Stimulated activated CD4-positive, alpha-beta T cell treated with anti-CD3 and anti-CD28 coated beads, Interleukin-15, amount 100 ng/mL, for 24 hours (primary cell): ENCODE data around the gene ZNF524.
A peak's percentile ranks its signal among the peaks of the same experiment; 100 is the strongest.

Experiments
- DNase-seq: peaks from one replicate; pipeline ENCODE4 v3.0.0-alpha.2; 2020

The ZNF524 gene

DNA sequence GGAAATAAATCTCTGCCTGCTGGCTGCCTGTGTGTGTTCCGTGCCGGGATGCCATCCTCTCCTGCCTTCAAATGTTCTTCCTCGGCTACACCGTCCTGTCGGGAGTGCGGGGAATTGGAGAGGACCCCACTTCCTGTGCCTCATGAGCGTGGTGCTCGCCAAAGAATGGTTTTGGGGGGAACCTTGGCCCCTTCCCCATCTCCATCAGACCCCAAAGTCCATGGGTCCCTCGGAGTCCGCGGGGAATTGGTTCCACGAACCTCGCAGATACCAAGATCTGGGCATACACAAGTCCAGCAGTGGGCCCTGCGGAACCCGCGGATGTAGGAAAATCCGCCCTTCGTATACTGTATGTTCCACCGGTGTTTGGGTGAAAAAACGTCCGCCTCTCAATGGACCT is 3.0 kb downstream of the ZNF524 start:
- no peak for DNase-seq

GRCh38 chr19:55603581-55604292 is 3.6 kb downstream of the ZNF524 start:
- no peak for DNase-seq

- DNase-seq: peak; percentile 100
Observed at GRCh38 chr19:55605207-55605636, 5.1 kb downstream of the ZNF524 start.

DNA sequence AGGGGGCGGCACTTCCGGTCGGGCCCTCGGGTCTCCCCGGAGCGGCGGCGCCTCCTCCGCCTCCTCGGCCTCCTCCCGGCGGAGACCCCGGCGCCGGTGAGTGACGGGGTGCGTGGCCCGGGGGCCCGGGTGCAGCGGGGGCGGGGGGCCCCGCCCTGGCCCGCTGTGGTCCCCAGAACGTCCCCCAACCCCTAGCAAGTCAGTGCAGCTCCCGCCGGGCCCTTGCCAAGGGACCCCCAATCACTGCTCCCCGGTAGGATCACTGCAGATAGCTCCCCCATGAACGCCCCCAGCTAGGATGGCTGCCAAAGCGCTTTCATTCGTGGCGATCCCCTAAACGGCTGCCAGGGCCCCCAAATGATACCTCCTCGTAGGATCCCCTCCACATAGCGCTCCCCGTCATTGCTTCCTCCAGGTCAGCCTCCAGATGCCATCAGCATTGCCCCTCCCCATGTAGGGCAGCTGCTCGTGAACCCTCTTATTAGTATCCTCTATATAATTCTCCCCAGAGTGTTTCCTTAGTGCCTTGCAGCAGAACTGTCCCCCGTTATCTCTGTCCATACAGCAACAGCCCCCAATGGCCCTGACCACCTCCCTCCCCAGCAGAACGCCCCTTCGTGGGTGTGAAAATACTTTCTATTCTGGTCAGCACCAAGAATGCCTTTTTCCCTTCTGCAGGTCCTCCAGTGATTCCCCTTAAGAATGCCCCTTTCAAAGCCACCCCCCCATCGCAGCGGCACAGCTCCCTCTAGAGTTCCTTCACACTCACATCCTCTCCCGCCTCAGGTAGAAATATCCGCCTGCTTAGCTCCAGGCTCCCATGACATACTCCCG is 5.8 kb downstream of the ZNF524 start, which contains the start of gene ZNF865:
Gene ZNF865, plus strand, starts transcription at position 11 of the 834 bp plus-strand sequence. CDS start 7,972 bp downstream, outside the sequence.
- DNase-seq: peak; percentile 81

DNA sequence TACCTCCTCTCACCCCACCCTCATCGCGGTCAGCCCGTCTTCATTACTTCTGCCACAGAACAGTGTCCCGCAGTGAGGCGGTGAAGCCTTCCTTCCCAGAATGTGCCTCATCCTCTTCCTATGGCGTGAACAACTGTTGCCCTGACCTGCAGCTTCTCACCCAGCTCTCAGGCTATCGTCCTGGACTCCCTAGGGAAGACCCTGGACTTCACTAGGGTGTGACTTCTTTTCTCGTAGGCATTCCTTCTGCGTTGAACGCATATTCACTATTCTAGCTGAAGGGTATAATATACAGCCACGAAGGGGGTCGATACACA is 6.3 kb downstream of the ZNF524 start:
- DNase-seq: no peak

- no peak for DNase-seq
Observed at GRCh38 chr19:55606817-55607216, 6.7 kb downstream of the ZNF524 start.

- no peak for DNase-seq
Observed at GRCh38 chr19:55609326-55609725, 9.2 kb downstream of the ZNF524 start.

DNA sequence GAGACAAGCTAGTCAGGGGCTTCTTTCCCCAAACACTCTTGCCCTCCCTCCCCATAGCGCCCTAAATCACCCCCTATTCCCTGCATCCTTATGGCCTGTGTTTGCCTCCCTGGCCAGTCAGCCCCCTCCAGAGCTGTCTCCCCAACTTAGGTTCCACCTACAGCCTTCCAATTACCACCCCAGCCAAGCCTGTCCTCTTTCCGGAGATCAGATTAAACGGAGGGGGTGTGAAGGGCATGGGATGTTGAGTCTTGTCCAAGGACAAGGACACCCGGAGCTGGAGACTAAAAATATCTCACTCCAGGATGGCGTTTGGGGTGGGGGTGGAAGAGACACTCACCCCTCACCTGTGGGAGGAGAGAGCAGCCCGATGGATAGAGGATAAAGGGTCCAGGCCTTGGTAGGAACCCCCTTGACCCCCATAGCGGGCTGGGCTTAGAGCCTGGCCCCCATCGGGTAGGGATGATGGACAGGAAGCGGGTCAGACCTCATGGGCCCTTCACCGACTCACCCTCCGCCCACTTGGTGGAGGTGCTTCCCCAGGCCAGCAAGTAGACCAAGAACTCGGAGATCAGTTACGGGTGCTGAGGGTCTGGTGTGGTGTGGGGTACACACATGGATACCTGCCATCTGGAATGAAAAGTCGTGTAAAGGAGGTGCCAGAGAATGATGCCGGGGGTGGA is 11.4 kb downstream of the ZNF524 start:
- DNase-seq: no peak

GRCh38 chr19:55611983-55612645 is 12.0 kb downstream of the ZNF524 start:
- no peak for DNase-seq

GRCh38 chr19:55613396-55613795 is 13.3 kb downstream of the ZNF524 start:
- no peak for DNase-seq

DNA sequence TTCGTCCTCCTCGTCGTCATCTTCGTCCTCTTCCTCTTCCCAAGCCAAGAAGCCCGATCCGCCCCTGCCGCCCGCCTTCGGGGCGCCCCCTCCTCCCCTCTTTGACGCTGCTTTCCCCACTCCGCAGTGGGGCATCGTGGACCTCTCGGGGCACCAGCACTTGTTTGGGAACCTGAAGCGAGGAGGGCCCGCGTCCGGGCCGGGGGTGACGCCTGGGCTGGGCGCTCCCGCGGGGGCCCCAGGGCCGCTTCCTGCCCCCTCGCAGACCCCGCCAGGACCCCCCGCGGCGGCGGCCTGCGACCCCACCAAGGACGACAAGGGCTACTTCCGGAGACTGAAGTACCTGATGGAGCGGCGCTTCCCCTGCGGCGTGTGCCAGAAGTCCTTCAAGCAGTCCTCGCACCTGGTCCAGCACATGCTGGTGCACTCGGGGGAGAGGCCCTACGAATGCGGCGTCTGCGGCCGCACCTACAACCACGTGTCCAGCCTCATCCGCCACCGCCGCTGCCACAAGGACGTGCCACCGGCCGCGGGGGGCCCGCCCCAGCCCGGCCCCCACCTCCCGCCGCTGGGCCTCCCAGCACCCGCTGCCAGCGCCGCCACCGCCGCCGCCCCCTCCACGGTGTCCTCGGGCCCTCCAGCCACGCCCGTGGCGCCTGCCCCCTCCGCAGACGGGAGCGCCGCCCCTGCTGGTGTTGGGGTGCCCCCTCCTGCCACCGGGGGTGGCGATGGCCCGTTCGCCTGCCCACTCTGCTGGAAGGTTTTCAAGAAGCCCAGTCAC is 14.0 kb downstream of the ZNF524 start:
- DNase-seq: no peak

- DNase-seq: no peak
Observed at GRCh38 chr19:55614711-55615542, 14.8 kb downstream of the ZNF524 start.

DNA sequence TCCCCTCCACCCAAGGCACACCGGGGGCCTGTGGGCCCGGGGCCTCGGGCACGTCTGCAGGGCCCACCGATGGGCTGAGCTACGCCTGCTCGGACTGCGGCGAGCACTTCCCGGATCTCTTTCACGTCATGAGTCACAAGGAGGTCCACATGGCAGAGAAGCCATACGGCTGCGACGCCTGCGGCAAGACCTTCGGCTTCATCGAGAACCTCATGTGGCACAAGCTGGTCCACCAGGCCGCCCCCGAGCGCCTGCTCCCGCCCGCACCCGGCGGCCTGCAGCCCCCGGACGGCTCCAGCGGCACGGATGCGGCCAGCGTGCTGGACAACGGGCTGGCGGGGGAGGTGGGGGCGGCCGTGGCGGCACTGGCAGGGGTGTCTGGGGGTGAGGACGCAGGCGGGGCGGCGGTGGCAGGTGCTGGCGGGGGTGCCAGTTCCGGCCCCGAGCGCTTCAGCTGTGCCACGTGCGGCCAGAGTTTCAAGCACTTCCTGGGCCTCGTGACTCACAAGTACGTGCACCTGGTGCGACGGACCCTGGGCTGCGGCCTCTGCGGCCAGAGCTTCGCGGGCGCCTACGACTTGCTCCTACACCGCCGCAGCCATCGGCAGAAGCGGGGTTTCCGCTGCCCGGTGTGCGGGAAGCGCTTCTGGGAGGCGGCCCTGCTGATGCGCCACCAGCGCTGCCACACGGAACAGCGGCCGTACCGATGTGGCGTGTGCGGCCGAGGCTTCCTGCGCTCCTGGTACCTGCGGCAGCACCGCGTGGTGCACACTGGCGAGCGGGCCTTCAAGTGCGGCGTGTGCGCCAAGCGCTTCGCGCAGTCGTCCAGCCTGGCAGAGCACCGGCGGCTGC is 15.7 kb downstream of the ZNF524 start:
- no peak for DNase-seq

DNA sequence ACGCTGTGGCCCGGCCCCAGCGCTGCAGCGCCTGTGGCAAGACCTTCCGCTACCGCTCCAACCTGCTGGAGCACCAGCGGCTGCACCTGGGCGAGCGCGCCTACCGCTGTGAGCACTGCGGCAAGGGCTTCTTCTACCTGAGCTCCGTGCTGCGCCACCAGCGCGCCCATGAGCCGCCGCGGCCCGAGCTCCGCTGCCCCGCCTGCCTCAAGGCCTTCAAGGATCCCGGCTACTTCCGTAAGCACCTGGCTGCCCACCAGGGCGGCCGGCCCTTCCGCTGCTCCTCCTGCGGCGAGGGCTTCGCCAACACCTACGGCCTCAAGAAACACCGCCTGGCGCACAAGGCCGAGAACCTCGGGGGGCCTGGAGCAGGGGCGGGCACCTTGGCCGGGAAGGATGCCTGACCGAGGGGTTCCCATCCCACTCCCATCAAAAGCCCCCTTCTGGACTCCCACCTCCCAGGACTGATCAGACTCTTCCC is 16.3 kb downstream of the ZNF524 start:
- DNase-seq: no peak

DNA sequence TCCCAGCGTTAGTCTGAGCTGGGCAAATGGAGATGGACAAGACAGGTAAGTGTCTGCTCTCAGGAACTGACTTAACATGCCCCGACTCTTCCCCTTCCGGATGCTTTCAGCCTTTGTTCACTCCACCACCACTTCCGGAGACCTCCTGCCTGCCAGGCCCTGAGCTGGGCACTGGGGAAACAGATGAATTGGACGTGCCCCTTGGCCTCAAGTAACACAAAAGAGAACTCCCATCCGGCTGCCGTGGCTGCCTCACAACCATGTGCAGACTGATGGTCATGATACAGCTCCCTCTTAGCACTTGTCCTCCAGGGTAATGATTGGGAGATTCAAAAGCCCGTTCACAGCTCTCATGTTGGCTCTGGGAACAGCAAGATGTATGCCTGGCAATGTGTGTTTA is 17.3 kb downstream of the ZNF524 start:
- DNase-seq: no peak

- DNase-seq: no peak
Observed at GRCh38 chr19:55618426-55618825, 18.3 kb downstream of the ZNF524 start.

- DNase-seq: no peak
Observed at GRCh38 chr19:55619286-55619685, 19.2 kb downstream of the ZNF524 start.

GRCh38 chr19:55620410-55621204 is 20.5 kb downstream of the ZNF524 start:
- no peak for DNase-seq

DNA sequence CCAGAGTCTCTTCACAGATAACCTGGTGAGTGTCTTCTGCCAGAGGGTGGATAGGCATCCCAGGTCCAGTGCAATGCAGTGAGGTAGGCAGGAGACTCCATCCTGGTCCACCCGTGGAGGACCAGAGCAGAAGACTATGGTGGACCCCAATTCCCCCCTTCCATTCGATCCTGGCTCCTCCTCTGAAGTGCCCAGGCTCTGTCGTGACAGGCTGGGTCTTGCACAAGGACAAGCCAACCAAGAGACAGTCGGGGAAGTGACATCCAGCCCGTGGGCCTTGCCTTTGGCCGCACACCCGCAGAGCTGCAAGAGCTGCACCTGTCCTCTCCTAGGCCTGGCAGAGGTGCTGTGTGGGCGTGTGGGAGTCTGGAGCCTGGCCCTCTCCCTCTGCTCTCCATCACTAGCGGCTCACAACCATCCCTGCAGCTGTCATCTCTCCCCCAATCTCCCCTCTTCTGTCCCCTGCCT is 21.2 kb downstream of the ZNF524 start:
- DNase-seq: no peak
